ENCODE measurements around the gene HOXC5.

The HOXC5 gene

DNA sequence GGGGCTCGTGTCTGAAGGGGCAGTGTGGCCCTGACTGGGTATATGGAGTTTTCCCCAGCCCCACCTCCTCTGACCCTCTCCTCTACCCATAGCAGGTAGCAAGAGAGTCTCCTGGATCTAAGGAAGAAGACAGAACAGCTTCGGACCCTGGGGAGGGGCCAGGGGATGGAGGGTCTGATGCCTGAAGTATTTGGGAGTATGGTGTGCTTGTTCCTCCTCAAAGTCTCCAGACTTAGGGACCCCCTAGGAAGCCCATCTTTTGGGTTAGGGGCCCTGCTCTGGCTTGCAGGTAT lies 24.6 kb upstream of the HOXC5 start:
- no peak for DNase-seq

DNA sequence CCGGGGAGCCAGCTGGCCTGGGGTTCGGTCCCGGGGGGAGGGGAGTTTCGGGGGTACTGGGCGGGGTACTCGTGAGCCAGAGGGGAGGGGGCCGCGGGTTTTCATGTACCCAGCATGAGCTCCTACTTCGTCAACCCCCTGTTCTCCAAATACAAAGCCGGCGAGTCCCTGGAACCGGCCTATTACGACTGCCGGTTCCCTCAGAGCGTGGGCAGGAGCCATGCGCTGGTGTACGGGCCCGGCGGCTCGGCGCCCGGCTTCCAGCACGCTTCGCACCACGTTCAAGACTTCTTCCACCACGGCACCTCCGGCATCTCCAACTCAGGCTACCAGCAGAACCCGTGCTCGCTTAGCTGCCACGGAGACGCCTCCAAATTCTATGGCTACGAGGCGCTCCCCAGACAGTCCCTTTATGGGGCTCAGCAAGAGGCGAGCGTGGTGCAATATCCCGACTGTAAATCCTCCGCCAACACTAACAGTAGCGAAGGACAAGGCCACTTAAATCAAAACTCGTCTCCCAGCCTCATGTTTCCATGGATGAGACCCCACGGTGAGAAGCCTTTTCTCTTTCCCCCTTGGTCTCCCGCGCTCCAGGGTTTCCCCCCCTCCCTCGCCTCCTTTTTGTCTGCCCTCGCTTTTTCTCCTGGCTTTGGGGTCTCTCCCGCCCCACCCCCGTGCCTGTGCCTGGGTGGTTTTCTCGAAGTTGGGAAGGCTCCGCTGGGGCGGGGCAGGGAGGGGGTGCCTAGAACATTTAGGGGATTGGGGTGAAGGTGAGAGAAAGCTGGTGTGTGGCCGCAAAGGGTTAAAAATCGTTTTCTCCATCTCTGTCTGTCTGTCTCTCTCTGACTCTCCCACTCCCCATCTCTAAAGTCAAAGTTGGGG lies 23.4 kb upstream of the HOXC5 start:
- no peak for DNase-seq

GRCh38 chr12:54010053-54010971 lies 22.5 kb upstream of the HOXC5 start:
- DNase-seq, result no peak

GRCh38 chr12:54010972-54011664 lies 21.7 kb upstream of the HOXC5 start:
- DNase-seq, result no peak

- DNase-seq, result no peak
Measured at GRCh38 chr12:54011665-54012532, 21.0 kb upstream of the HOXC5 start.

DNA sequence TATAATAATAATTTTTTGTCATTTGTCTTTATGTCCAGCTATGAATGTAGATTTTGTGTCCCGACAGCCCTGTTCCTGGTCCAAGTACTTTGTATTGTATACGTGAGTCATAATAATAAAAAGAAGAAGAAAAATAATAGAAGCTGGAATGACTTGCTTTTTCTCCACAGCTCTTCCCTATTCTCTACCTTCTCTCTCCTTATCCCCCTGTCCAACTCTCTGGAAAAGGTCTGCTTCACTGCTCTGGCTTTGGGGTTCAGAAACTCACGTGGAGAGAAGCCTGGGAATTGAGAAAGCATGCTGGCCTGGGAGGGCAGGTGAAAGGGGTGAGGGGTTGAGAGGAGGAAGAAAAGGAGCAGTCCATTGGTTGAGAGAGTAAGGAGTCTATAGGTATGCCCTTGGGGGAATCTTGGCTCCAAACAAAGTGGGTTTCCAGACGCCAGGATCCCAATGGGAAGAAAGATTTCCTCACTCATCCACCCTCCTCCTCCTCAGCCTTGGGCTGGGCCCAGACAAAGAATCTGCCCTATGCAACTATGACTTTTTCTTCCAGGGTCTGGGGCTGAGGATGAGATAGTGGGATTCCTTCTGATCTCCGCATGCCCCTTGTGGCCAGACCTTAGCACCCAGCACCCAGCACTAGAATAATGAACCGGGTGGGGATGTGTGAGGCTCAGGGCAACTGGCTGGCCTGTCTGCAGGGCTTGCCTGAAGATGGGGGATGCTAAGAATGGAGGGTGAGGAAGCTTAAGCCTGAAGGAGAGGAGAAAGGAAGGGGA lies 20.0 kb upstream of the HOXC5 start:
- DNase-seq, result no peak

DNA sequence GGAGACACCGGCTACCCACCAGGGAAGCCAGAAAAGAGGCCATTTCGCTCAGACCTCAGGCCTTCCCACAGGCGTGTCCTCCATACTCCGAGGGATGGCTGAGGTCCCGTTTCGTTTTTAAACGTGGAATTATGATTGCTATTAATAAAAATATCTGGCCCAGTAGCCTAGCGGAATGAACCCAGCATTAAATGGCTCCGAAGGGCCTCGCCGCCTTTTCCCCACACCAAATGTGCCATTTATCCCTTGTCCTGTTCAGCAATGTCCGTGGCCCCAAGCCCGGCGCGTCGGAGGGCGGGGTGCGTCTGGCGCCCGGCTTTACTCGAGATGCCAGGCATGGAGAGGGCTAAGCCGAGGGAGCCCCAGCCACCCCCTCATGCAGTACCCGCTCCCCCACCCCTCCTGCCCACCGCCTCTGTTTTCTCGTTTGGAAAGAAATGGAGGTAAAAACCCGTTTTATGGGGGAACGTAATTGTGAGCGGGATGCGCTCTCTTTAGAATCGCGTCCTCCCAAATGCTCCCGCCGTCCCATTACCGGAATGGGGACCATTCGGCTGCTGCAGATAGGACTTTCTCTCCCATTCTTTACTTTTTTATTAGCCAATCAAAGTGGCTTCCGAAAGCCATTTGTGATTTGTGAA lies 18.4 kb upstream of the HOXC5 start:
- no peak for DNase-seq

GRCh38 chr12:54015018-54015931 lies 17.6 kb upstream of the HOXC5 start:
- no peak for DNase-seq

DNA sequence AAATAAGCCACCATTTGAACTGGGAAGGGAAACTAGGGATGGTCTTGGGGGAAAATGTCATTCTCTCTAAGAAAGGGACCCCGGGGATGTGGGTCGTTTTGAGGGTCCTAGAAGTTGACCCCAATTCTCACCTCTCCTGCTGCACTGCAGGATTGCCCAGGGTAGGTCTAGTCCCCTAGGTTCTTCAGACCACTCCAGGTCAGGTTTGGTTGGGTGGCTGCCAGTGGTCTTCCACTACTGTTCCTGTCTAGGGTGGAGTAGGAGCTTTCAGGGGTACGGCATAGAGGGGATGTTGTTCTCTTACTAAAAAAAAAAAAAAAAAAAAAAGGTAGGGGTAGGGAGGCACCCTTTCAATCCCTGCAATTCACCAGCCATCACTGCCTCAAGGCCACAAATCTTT lies 16.8 kb upstream of the HOXC5 start:
- no peak for DNase-seq

DNA sequence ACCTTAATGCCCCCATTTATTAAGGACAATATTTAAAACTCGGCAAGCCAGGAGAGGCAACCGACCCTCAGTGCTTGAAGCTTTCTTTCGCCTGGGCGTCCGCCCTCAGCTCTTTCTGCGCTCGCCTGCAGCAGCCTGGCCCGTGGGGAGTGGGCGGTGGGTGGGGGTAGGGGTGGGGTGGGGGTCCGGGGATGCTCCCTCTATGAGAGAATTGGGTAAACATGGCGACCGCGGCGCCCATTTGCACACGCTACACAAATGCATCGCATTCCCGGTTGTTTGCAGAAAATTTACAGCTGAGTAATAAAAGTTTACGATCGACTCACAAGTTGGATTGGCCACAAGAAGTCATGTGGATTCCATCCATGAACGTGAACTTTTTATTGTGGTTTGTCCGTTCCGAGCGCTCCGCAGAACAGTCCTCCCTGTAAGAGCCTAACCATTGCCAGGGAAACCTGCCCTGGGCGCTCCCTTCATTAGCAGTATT lies 16.3 kb upstream of the HOXC5 start:
- DNase-seq, result no peak

- DNase-seq, result no peak
Measured at GRCh38 chr12:54017027-54017788, 15.6 kb upstream of the HOXC5 start.

- peak; percentile 70 for DNase-seq
Measured at GRCh38 chr12:54017878-54018467, 14.9 kb upstream of the HOXC5 start.

DNA sequence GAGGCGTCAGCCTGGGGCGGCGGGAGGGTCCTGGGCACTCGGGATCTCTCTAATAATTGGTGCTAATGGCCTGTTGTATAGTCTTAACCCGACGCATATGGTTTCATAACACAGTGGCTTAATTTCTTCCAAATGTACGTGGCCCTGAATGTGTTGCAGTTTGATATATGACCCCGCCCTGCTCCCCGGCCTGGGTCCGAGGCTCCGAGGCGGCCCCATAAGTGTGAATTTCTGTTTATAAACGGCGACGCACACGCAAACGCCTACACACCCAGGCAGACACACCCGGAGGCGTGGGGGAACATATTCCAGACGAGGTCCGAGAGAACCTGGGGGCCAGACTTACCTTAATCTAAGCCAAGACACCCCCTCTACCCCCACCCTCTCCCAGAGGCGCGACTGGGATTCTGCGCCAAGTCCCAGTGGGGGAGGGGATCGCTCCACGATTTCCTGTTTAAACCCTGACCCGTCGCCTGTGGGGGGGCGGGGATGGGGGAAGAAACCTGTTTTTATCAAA lies 14.3 kb upstream of the HOXC5 start:
- no peak for DNase-seq

GRCh38 chr12:54019091-54019811 lies 13.6 kb upstream of the HOXC5 start:
- DNase-seq, result no peak

- DNase-seq, result no peak
Measured at GRCh38 chr12:54019924-54020590, 12.8 kb upstream of the HOXC5 start.

- DNase-seq, result no peak
Measured at GRCh38 chr12:54020591-54021405, 12.1 kb upstream of the HOXC5 start.

Measured in activated gamma-delta T cell (primary cell).